ENCODE measurements around the gene SLC13A1.

Gene SLC13A1

GRCh38 chr7:123157606-123158005 is 42.2 kb downstream of the SLC13A1 start:
- H3K27me3 ChIP-seq: no peaks in the 10 kb centered on the region
- no peak overlapping the region for H3K27ac ChIP-seq
- TF ChIP-seq Cebpa-rat (IDR thresholded peaks at IDR 0.05): no peak
- no peaks in the 10 kb centered on the region for H3K9me3 ChIP-seq
- no peaks in the 10 kb centered on the region for H3K36me3 ChIP-seq
- no peaks in the 10 kb centered on the region for H3K4me1 ChIP-seq
- H3K4me3 ChIP-seq: no peak overlapping the region
- no peaks in the 10 kb centered on the region for H4K20me1 ChIP-seq
- H3K4me2 ChIP-seq: no peak overlapping the region
- H3K9ac ChIP-seq: no peak overlapping the region

DNA sequence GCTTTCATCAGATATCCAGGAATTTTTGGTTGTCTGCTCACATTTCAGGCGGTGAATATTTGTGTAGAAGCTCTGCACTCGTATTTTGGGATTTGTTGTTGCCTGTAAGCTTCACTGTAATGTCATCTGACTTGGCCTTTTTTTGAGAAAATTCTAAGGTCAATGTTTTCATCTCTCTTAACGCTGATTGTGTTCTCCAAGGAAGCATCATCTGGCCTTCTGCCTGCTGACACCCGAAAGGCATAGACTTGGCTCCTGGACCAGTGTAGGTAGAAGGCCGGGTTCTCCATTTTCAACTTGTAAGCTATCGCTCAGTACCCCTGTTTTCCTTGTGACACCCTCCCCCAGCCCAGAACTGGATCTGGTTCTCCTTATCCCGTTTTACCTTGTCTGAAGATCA is 44.2 kb downstream of the SLC13A1 start:
- no peaks in the 10 kb centered on the region for H3K36me3 ChIP-seq
- TF ChIP-seq Cebpa-rat (IDR thresholded peaks at IDR 0.05): no peak
- no peaks in the 10 kb centered on the region for H4K20me1 ChIP-seq
- no peak overlapping the region for H3K9ac ChIP-seq
- no peaks in the 10 kb centered on the region for H3K9me3 ChIP-seq
- H3K4me3 ChIP-seq: no peak overlapping the region
- H3K27me3 ChIP-seq: no peaks in the 10 kb centered on the region
- H3K4me1 ChIP-seq: no peaks in the 10 kb centered on the region
- no peak overlapping the region for H3K4me2 ChIP-seq
- H3K27ac ChIP-seq: no peak overlapping the region

DNA sequence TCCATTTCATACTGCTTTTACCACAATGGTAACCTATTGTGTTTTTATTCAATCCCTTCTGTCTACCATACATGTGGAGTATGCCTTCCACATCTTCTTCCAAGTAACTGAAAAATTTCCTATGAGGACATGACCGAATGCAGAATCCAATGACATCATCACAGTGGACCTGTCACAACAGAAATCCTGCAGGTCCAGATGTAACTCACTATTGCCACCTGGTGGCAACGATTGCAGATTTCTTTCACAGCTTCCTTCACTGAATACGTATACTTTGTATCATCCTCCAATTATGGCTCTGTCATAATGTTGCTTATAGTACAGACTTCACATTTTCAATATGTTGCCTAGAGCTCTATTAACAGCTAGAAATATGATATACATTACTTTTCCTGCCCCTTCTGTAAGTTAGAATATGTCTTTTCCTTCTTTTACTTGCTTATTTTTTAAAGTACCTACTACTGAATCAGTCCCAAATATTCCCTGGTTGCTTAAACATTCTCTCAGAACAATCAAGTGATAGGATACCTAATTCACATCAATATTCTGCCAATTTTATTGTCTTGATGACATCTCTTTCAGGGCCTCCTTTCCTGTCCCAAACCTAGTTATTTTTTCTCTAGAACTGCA is 45.4 kb downstream of the SLC13A1 start:
- Histone ChIP-seq H3K9me3 (no peaks in the 10 kb centered on the region), H4K20me1 (no peaks in the 10 kb centered on the region), H3K27ac (no peak overlapping the region), H3K4me3 (no peak overlapping the region), H3K9ac (no peak overlapping the region), H3K36me3 (no peaks in the 10 kb centered on the region), H3K4me2 (no peak overlapping the region), H3K27me3 (no peaks in the 10 kb centered on the region), H3K4me1 (no peaks in the 10 kb centered on the region)
- no peak for TF ChIP-seq Cebpa-rat (IDR thresholded peaks at IDR 0.05)

- Histone ChIP-seq H4K20me1 (no peaks in the 10 kb centered on the region), H3K9ac (no peak overlapping the region), H3K9me3 (no peaks in the 10 kb centered on the region), H3K27ac (no peak overlapping the region), H3K27me3 (no peaks in the 10 kb centered on the region), H3K4me3 (no peak overlapping the region), H3K4me1 (no peaks in the 10 kb centered on the region), H3K36me3 (no peaks in the 10 kb centered on the region), H3K4me2 (no peak overlapping the region)
- no peak for TF ChIP-seq Cebpa-rat (IDR thresholded peaks at IDR 0.05)
Observed at GRCh38 chr7:123151443-123151842, 48.3 kb downstream of the SLC13A1 start.

- H4K20me1 ChIP-seq: no peaks in the 10 kb centered on the region
- no peaks in the 10 kb centered on the region for H3K27me3 ChIP-seq
- no peak overlapping the region for H3K27ac ChIP-seq
- H3K4me3 ChIP-seq: no peak overlapping the region
- H3K4me2 ChIP-seq: no peak overlapping the region
- no peaks in the 10 kb centered on the region for H3K36me3 ChIP-seq
- no peaks in the 10 kb centered on the region for H3K4me1 ChIP-seq
- no peak for TF ChIP-seq Cebpa-rat (IDR thresholded peaks at IDR 0.05)
- no peaks in the 10 kb centered on the region for H3K9me3 ChIP-seq
- no peak overlapping the region for H3K9ac ChIP-seq
Observed at GRCh38 chr7:123148813-123149212, 51.0 kb downstream of the SLC13A1 start.

DNA sequence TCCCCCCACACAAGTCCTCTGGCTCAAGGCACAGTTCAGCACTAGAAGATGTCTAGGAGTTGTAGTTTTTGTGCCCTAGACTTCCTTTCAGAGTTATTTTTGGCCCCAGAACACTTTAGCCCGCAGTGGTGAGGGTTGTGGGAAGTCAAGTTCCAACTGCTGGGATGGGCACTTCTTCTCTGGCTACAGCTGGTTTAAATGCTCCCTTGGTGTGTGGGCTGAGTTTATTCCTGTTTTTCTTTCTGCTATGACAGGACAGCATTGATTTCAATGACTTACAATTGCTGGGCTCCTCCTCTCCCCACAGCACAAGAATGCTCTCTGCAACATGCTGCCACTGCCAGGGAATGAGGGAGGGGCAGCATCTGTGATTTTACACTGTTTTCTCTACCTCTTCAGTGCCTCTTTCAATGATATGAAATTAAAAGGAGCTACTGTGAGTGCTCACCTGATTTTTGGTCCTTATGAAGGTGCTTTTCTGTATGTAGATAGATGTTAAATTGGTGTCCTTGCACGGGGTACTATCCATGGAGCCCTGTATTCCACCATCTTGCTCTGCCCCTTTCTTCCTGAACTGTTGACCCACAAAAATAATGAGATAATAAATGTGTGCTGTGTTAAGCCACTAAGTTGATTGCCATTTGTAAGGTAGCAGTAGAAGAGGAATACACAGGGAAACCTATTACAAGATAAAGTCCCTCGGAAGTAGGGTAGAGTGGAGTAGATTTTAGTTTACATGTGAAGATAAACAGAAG is 56.3 kb downstream of the SLC13A1 start:
- Histone ChIP-seq H3K4me1 (no peaks in the 10 kb centered on the region), H3K27ac (no peak overlapping the region), H3K9ac (no peak overlapping the region), H4K20me1 (no peaks in the 10 kb centered on the region), H3K27me3 (no peaks in the 10 kb centered on the region), H3K4me2 (no peak overlapping the region), H3K4me3 (no peak overlapping the region), H3K9me3 (no peaks in the 10 kb centered on the region), H3K36me3 (no peaks in the 10 kb centered on the region)
- no peak for TF ChIP-seq Cebpa-rat (IDR thresholded peaks at IDR 0.05)

GRCh38 chr7:123140561-123140960 is 59.2 kb downstream of the SLC13A1 start:
- H3K36me3 ChIP-seq: no peaks in the 10 kb centered on the region
- H4K20me1 ChIP-seq: no peaks in the 10 kb centered on the region
- no peaks in the 10 kb centered on the region for H3K27me3 ChIP-seq
- no peaks in the 10 kb centered on the region for H3K4me1 ChIP-seq
- H3K4me2 ChIP-seq: no peak overlapping the region
- H3K4me3 ChIP-seq: no peak overlapping the region
- no peak overlapping the region for H3K27ac ChIP-seq
- TF ChIP-seq Cebpa-rat (IDR thresholded peaks at IDR 0.05): no peak
- H3K9me3 ChIP-seq: no peaks in the 10 kb centered on the region
- H3K9ac ChIP-seq: no peak overlapping the region

DNA sequence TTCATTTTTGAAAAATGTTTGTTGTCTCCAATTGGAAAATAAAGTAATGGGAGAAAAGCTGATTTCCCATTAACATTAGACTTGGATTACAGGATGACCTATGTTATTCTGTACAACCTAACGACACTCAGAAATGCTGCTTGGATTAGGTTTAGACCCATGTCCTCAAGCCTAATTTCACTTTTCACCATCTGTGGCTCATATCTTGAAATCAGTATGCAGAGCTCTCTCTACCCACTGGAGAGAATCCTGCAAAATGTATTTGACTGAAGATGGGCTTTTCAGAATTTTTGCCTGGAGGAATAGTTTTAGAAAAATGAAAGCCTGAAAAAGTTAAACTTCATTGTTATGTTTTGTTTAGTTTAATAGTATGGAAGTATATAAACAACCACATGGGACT is 63.8 kb downstream of the SLC13A1 start:
- Histone ChIP-seq H4K20me1 (no peaks in the 10 kb centered on the region), H3K27ac (no peak overlapping the region), H3K27me3 (no peaks in the 10 kb centered on the region), H3K9ac (no peak overlapping the region), H3K9me3 (no peaks in the 10 kb centered on the region), H3K4me1 (no peaks in the 10 kb centered on the region), H3K4me3 (no peak overlapping the region), H3K4me2 (no peak overlapping the region), H3K36me3 (no peaks in the 10 kb centered on the region)
- TF ChIP-seq Cebpa-rat (IDR thresholded peaks at IDR 0.05): no peak

- H3K27ac ChIP-seq: no peak overlapping the region
- no peaks in the 10 kb centered on the region for H3K36me3 ChIP-seq
- H3K9ac ChIP-seq: no peak overlapping the region
- H3K27me3 ChIP-seq: no peaks in the 10 kb centered on the region
- no peaks in the 10 kb centered on the region for H3K4me1 ChIP-seq
- no peak overlapping the region for H3K4me3 ChIP-seq
- no peak overlapping the region for H3K4me2 ChIP-seq
- TF ChIP-seq Cebpa-rat (IDR thresholded peaks at IDR 0.05): peak; percentile 71
- H3K9me3 ChIP-seq: no peaks in the 10 kb centered on the region
- no peaks in the 10 kb centered on the region for H4K20me1 ChIP-seq
Observed at GRCh38 chr7:123133924-123134323, 65.8 kb downstream of the SLC13A1 start.

DNA sequence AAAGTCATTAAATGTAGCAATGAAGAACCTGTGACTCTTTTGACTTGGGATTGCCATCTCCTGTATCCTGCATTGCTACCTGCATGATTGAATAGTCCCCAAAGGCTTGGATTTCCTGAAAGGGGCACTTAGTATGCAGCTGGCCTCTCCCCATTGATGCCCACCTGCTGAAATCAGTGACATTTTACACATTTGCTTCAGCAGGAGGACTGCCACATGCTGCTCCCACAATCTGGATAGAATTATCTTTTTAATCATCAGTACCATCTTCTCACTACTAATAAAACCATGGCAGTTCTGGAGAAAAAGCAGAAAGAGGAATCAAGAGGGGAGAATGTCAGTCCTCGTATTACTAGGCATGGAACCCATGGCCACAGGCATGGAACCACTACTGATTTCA is 67.8 kb downstream of the SLC13A1 start:
- no peak overlapping the region for H3K4me3 ChIP-seq
- no peak overlapping the region for H3K9ac ChIP-seq
- H3K36me3 ChIP-seq: no peaks in the 10 kb centered on the region
- H3K27me3 ChIP-seq: no peaks in the 10 kb centered on the region
- H3K4me2 ChIP-seq: no peak overlapping the region
- H4K20me1 ChIP-seq: no peaks in the 10 kb centered on the region
- no peaks in the 10 kb centered on the region for H3K4me1 ChIP-seq
- H3K9me3 ChIP-seq: no peaks in the 10 kb centered on the region
- H3K27ac ChIP-seq: no peak overlapping the region
- TF ChIP-seq Cebpa-rat (IDR thresholded peaks at IDR 0.05): no peak

All from BLaER1 (cell line).